ENCODE data around the gene IL23R. TPM values are rescaled to one million over a fixed set of nuclear protein-coding genes. Genes with fewer than 3 reads are reported as not detected.

IL23R gene
- total and polyA plus RNA-seq, 10 donors, result 0.07 to 1.2 (median 0.67) TPM; not detected in 2

DNA sequence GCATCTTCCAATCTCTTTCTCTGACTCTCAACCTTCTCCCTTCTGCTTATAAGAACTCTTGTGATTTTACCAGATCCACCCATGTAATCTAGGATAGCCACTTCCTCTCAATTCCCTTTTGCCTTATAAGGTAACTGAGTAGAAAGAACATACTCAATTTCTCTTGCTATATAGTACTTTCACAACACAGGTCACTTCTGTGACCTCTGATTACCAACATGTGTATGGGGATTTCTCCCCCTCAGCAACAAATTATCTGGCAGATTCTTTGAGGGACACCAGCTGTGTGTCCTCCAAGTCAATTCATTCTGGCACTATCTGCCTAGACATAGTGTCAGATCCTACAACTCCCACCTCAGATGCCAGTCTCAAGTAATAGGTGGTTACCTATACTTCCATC lies 62.5 kb downstream of the IL23R start:
- DNase-seq, result no peak
- Histone ChIP-seq H3K27ac (no peak overlapping the region), H3K4me1 (no peaks in the 10 kb centered on the region), H3K27me3 (replicated peaks in 1 of 7) (no peaks in the 10 kb centered on the region), H3K9me3 (peaks cover 0 to 5% (median 0%) of the 10 kb centered on the region in 8 donors), H3K4me3 (no peak overlapping the region), H3K36me3 (no peaks in the 10 kb centered on the region)
- TF ChIP-seq, protein P1, sequence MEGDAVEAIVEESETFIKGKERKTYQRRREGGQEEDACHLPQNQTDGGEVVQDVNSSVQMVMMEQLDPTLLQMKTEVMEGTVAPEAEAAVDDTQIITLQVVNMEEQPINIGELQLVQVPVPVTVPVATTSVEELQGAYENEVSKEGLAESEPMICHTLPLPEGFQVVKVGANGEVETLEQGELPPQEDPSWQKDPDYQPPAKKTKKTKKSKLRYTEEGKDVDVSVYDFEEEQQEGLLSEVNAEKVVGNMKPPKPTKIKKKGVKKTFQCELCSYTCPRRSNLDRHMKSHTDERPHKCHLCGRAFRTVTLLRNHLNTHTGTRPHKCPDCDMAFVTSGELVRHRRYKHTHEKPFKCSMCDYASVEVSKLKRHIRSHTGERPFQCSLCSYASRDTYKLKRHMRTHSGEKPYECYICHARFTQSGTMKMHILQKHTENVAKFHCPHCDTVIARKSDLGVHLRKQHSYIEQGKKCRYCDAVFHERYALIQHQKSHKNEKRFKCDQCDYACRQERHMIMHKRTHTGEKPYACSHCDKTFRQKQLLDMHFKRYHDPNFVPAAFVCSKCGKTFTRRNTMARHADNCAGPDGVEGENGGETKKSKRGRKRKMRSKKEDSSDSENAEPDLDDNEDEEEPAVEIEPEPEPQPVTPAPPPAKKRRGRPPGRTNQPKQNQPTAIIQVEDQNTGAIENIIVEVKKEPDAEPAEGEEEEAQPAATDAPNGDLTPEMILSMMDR (IDR thresholded peaks at IDR 0.05 in 8 of 11, conservative IDR thresholded peaks at IDR 0.05 in 3 of 11), result no peak
- TF ChIP-seq POLR2A (IDR thresholded peaks at IDR 0.05) (no peak), POLR2AphosphoS5 (IDR thresholded peaks at IDR 0.05) (no peak)
- intact Hi-C loops (cut with DNase I; ENCODE audit: low total_unique reads), result no loop called here

DNA sequence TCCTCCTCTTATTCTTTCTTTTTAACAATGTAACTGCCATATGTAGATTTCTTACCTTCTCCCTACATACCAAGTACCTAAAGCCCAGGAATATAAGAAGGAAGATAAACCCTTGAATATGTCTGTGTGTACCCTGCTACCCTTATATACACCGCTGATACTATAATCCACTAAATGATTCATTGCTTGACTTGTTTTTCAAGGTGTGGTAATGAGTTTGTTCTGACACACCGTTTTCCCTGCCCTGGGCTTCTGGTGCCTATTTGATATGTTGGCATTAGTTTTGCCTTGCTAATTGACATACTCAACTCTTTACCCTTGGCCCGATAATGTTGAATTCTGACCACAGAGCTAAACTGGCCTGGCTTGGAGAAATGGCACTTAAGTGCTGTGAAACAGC lies 64.3 kb downstream of the IL23R start:
- TF ChIP-seq POLR2AphosphoS5 (IDR thresholded peaks at IDR 0.05) (no peak), POLR2A (IDR thresholded peaks at IDR 0.05) (no peak)
- TF ChIP-seq, protein P1 (IDR thresholded peaks at IDR 0.05 in 8 of 11, conservative IDR thresholded peaks at IDR 0.05 in 3 of 11), result no peak
- H3K4me3 ChIP-seq, result no peak overlapping the region
- intact Hi-C loops (cut with DNase I; ENCODE audit: low total_unique reads), result no loop called here
- H3K36me3 ChIP-seq, result no peaks in the 10 kb centered on the region
- no peak for DNase-seq
- no peak overlapping the region for H3K27ac ChIP-seq
- peaks cover 0 to 5% (median 0%) of the 10 kb centered on the region in 8 donors for H3K9me3 ChIP-seq
- no peaks in the 10 kb centered on the region for H3K27me3 ChIP-seq (replicated peaks in 1 of 7)
- no peaks in the 10 kb centered on the region for H3K4me1 ChIP-seq
- 61 to 92% (median 79%) methylated on average over 3 of the region's 3 CpGs for WGBS, 5 donors

DNA sequence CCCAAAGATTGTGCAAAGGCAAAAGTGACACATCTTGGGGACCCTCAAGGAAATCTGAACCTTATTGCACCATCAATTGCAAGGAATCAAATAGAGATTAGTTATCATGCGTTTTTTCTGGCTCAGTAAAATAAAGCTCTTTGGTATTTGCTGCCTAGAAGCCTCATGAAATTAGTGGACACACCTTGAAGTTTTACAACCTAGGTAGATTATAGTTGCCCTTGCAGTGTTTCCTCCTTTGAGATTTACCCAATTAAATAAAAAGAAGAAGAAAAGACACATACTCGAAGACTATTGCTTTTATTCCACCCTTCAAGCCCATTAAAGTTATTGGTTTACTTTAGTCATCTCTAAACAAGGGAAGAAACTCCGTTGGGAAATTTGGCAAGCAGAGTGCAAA lies 70.0 kb downstream of the IL23R start:
- no peak for DNase-seq
- Histone ChIP-seq H3K9me3 (no peaks in the 10 kb centered on the region), H3K4me3 (no peak overlapping the region), H3K27me3 (replicated peaks in 1 of 7) (no peaks in the 10 kb centered on the region), H3K36me3 (no peaks in the 10 kb centered on the region), H3K27ac (no peak overlapping the region), H3K4me1 (no peaks in the 10 kb centered on the region)
- intact Hi-C loops (cut with DNase I; ENCODE audit: low total_unique reads), result loop anchor here (5.0 kb wide), 1 partner anchor 266 kb away; no protein-coding TSS in a partner anchor
- TF ChIP-seq POLR2A (IDR thresholded peaks at IDR 0.05), result no peak
- 60 to 90% (median 75%) methylated on average over 3 of the region's 3 CpGs for whole genome bisulfite sequencing, 5 donors

DNA sequence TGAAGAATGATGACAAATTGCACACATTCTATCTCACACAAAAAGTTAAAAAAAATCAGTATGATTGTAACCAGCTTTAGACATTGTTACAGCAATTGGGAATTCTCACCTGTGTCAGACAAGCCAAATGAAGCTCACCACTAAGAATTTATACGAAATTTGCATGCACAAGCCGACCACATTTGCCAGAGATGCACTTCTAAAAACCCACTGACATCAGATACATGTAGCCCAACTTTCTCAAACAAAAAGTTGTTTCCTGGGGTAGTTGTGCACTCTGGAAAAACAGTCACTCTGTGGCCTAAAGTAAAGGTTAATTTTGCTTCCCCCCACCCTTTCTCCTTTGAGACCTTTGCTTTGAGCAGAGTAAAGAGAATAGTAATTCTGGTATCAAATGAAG lies 73.5 kb downstream of the IL23R start:
- H3K4me1 ChIP-seq, result no peaks in the 10 kb centered on the region
- no peak for DNase-seq
- H3K27ac ChIP-seq, result no peak overlapping the region
- TF ChIP-seq POLR2A (IDR thresholded peaks at IDR 0.05), result no peak
- no peak for TF ChIP-seq POLR2AphosphoS5 (IDR thresholded peaks at IDR 0.05)
- TF ChIP-seq, protein P1 (IDR thresholded peaks at IDR 0.05 in 8 of 11, conservative IDR thresholded peaks at IDR 0.05 in 3 of 11), result no peak
- no peaks in the 10 kb centered on the region for H3K36me3 ChIP-seq
- no peak overlapping the region for H3K4me3 ChIP-seq
- intact Hi-C loops (cut with DNase I; ENCODE audit: low total_unique reads), result loop anchor here (5.0 kb wide), 1 partner anchor 263 kb away; no protein-coding TSS in a partner anchor
- H3K27me3 ChIP-seq (replicated peaks in 1 of 7), result no peaks in the 10 kb centered on the region
- WGBS, 5 donors, result 38 to 79% (median 62%) methylated on average over 2 of the region's 2 CpGs
- peaks cover 0 to 5% (median 0%) of the 10 kb centered on the region in 8 donors for H3K9me3 ChIP-seq

All from spleen (tissue), 11 donors.